Raji (cell line): Measurements from ENCODE around the gene PNPLA8.

Experiments used
- POLR2A ChIP-seq: IDR thresholded peaks from 2 replicates; pipeline ENCODE4 v1.6.1; 2011; ENCODE audit warnings: low read depth, low read length, control low read depth; ENCODE audit not compliant: insufficient read depth

Gene PNPLA8

GRCh38 chr7:108455998-108456677, 69.8 kb downstream of the PNPLA8 start, which contains the start of gene NRCAM:
Gene NRCAM (minus strand): TSS chr7:108456436. CDS start chr7:108240064, 216,372 bp downstream.
- TF ChIP-seq POLR2A = no peak

- no peak for TF ChIP-seq POLR2A
These were observed 70.4 kb downstream of the PNPLA8 start for GRCh38 chr7:108455551-108455997.

- no peak for TF ChIP-seq POLR2A
These were observed 71.0 kb downstream of the PNPLA8 start for GRCh38 chr7:108454674-108455550.

GRCh38 chr7:108454317-108454673, 71.6 kb downstream of the PNPLA8 start:
- no peak for TF ChIP-seq POLR2A

GRCh38 chr7:108453320-108453719, 72.6 kb downstream of the PNPLA8 start:
- no peak for TF ChIP-seq POLR2A

GRCh38 chr7:108452707-108453106, 73.2 kb downstream of the PNPLA8 start:
- TF ChIP-seq POLR2A = no peak

GRCh38 chr7:108451296-108451848, 74.6 kb downstream of the PNPLA8 start:
- TF ChIP-seq POLR2A = no peak

GRCh38 chr7:108450160-108450559, 75.8 kb downstream of the PNPLA8 start:
- no peak for TF ChIP-seq POLR2A

- TF ChIP-seq POLR2A = no peak
These were observed 76.4 kb downstream of the PNPLA8 start for GRCh38 chr7:108449521-108449920.

- TF ChIP-seq POLR2A = no peak
These were observed 77.1 kb downstream of the PNPLA8 start for GRCh38 chr7:108448584-108449505.

- TF ChIP-seq POLR2A = no peak
These were observed 83.8 kb downstream of the PNPLA8 start for GRCh38 chr7:108442039-108442568.

- TF ChIP-seq POLR2A = no peak
These were observed 84.5 kb downstream of the PNPLA8 start for GRCh38 chr7:108441392-108441955.

GRCh38 chr7:108440613-108441012, 85.3 kb downstream of the PNPLA8 start:
- no peak for TF ChIP-seq POLR2A

- no peak for TF ChIP-seq POLR2A
These were observed 89.0 kb downstream of the PNPLA8 start for GRCh38 chr7:108436906-108437305.
